Erythroblast (primary cell): Measurements from ENCODE around the gene TSPEAR.

Source experiments
- GATA1 ChIP-seq: IDR thresholded peaks from 2 replicates; pipeline ENCODE4 v1.6.1; 2011; ENCODE audit warnings: low read depth, mild to moderate bottlenecking, control low read depth, low read length, moderate library complexity
- POLR2A ChIP-seq: IDR thresholded peaks from 2 replicates; pipeline ENCODE4 v1.6.1; 2011; ENCODE audit warnings: mild to moderate bottlenecking, low read length

DNA sequence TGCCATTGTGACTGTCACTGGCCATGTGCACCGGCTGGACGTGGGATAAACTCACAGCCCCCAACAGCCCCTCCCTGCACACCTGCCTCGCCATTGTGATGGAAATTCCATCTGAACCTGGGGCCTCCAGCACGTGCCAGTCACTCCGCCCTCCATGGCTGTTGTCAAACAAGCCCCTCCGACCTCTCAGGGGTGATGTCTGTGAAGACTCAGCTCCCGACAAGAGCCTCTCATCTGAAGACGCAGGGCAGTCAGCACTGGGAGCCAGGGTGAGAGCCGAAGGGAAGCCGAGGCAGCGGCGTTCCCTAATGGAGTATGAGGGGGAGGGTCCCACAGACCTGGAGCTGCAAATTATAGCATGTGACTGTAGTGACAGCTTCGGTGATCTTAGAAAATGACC is 158.7 kb downstream of the TSPEAR start:
- TF ChIP-seq POLR2A = no peak
- TF ChIP-seq GATA1 = no peak
